ENCODE data around the gene GABPB1.
"Not testable (repeated sequence)": the region's sequence is repeated elsewhere in the genome, so short reads cannot be mapped to it uniquely, and the experiment has no call there.

GABPB1 gene

DNA sequence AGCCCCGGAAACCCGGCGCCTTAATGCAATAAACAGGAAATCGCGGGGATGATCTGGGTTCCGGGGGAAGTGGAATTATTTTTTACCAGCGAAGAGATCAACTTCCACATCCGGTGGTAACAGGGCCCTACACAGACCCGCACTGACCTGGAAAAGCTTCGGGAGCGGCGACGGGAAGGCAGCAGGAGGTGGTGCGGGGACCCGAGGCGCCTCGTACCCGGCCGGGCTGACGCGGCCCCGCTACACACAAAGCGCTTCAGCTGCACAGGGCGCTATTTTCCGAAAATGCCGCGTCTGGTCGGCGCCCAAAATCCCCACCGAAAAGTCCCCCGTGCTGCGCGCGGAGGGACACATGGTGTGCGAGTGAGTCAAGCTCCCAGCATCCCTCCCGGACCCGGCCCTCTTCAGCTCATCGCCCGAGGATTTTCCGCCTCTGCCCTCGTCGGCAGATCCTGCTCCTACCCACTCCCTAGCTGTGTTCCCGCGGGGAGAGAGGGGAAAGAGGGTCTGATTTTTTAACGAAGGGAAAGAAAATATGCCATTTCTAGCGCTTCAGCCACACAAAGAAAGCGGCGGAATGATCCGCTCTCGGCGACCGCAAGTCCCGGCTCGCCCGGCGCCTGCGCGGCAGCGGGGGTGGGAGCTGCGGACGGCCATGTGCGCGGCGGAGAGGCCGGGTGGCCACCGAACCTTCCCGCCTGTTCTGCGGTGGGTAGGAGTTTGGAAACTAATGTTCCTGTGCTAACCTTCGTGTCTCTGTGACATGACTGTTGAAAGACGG lies at the start of gene GABPB1:
GABPB1 (minus strand) TSS at position 361 of the 781 bp plus-strand sequence. CDS start 45,400 bp downstream, outside the sequence.
- DNase-seq (ENCODE audit: low read depth), result peak; percentile 84

DNA sequence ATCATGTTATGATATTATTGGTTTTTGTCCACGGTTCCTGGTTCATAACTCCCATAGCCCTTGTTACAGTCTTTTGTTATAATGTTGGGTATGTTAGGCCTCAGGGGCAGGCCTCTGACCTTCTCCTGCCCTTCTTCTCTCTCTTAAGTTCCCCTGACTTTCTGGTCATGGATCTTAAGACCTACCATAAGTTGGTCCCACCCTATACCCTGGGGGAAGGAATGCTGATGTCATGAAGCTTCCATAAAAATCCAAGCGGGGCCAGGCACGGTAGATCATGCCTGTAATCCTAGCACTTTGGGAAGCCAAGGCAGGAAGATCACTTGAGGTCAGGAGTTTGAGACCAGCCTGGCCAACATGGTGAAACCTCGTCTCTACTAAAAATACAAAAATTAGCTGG lies 36.6 kb upstream of the GABPB1 start:
- not testable (repeated sequence) for DNase-seq (ENCODE audit: low read depth)

DNA sequence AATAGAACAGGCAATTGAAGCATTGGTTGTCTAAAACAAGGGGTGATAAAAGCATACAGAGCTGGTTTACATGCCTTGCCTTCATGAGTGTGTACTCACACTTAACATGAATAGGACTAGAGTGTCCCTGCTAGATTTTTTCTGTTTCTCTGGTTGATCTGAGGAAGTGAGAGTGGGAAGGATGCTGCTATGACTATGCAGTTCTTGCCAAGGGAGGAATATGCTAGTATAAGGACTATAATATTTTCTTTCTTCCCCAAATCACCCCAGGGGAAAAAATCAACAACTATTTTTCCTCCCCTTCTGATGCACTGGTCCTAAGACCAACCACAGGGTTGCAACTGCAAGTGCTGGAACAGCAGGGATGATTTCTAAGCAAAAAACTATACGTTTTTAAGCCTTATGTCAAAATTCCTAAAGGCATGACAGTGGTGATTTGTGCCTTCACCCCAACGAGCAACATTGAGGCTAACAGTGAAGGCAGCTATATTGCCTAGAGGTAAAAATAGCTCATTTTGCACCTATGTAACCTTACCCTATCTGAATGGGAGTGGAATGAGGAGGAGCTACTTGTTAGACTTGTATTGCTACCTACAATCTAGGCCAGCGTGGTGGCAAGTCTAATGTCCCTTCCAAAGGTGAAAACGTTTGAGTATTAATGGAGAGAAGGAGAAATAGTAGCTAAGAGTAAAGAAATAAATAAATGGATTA lies 35.7 kb upstream of the GABPB1 start:
- no peak for DNase-seq (ENCODE audit: low read depth)

DNA sequence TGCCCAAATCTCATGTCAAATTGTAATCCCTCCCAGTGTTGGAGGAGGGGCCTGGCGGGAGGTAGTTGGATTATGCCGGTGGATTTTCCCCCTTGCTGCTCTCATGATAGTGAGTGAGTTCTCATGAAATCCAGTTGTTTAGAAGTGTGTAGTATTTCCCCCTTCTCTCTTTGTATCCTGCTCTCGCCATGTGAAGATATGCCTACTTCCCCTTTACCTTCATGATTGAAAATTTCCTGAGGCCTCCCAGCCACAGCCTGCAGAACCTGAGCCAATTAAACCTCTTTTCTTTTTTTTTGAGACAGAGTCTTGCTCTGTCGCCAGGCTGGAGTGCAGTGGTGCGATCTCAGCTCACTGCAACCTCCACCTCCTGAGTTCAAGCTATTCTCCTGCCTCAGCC lies 27.4 kb upstream of the GABPB1 start:
- not testable (repeated sequence) for DNase-seq (ENCODE audit: low read depth)

DNA sequence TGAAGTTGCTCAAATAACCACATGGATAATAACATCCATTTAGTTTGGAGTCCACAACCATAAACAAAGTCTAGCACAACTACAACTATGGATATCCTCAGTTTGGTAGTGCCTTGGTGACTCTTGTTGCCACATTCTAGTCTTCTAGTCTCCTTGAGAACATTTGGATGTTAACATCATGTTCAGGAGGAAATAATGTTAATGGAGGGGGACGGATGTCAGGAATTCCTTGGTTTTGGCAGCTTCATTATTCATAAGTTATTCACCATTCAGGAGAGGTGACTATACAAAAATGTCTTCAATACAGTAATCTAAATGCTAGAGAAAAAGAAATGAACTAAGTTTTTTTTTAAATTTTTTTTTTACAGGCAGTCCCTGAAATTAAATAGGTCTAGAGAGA lies 26.4 kb upstream of the GABPB1 start:
- DNase-seq (ENCODE audit: low read depth), result no peak

DNA sequence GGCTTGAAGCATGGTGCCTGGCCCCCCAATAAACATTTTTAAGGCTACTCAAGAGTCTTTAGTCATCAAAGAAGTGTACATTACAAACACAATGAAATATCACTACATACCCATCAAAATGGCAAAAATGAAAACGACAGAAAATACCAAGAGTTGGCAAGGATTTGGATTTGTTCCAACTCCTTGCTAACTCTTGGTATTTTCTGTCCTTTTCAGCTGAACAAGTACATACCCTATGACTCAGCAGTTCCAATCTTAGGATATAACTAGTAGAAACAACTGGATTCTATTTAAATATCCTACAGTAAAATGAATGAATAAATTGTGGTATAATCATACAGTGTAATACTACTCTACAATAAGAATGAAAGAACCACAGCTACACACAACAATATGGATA lies 25.1 kb upstream of the GABPB1 start:
- DNase-seq (ENCODE audit: low read depth), result no peak

DNA sequence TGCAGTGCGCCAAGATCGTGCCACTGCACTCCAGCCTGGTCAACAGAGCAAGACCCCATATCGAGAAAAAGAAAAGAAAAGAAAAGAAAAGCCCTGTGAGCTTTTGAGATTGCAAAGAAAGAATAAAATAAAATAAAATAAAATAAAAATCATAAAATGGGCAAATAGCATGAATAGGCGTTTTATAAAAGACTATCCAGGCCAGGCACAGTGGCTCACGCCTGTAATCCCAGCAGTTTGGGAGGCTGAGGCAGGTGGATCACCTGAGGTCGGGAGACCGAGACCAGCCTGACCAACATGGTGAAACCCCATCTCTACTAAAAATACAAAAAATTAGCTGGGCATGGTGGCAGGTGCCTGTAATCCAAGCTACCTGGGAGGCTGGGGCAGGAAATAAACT lies 24.4 kb upstream of the GABPB1 start:
- DNase-seq (ENCODE audit: low read depth), result not testable (repeated sequence)

DNA sequence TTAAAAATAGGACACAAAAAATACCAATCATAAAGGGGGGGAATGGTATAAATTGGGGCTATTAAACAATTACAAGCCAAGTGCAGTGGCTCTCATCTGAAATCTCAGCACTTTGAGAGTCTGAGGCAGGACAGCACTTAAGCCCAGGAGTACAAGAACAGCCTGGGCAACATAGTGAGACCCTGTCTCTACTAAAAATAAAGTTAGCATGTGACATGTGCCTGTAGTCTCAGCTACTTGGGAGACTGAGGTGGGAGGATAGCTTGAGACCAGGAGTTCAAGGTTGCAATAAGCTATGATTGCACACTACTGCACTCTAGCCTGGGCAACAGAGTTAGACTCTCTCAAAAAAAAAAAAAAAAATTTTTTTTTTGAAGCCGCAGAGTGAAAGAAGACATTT lies 23.8 kb upstream of the GABPB1 start:
- DNase-seq (ENCODE audit: low read depth), result no peak

DNA sequence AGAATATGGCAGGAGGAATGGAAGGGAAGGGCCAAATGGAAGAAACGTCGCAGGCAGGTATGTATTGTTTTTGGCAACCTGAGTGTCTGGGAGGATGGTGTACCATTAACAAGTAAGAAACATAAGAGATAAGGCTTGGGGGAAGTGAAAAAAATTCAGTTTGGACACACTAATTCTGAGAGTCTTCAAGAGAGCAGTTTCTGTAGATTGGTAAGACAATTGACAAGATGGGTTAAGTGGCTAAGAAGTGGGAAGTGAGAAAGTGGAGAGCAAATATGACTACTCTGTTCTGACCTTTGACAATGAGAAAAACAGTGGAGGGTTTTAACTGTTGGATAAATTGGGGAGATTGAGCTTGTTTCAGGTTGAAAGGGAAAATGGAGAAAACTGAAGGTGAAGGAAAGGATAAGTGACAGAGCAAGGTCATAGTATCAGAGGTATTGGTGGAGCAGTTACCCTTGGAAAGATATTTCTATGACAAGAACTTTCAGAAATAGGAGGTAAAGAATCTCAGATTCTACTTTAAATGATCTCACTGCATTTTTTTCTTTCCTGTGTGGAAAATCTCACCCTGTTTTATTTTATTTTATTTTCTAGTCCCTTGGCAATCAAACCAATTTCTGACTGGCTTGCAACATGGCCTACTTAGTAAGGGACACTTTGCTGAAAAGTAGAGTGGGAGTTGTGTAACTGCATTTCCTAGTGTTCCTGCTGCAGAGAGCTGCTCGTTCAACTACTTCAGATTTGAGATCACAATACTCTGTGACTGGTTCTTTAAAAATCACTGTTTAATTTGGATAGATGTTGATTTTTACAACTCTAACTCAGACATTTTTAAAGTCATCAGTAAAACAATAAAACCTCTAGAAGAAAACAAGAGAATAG lies 23.1 kb upstream of the GABPB1 start:
- DNase-seq (ENCODE audit: low read depth), result no peak

DNA sequence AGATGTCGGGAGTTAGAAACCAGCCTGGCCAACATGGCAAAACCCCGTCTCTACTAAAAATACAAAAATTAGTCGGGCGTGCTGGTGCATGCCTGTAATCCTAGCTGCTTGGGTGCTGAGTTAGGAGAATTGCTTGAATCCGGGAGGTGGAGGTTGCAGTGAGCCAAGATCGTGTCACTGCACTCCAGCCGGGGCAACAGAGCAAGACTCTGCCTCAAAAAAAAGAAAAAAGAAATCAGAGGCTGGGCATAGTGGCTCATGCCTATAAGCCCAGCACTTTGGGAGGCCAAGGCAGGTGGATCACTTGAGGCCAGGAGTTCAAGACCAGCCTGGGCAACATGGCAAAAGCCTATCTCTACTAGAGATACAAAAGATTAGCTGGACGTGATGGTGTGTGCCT lies 14.6 kb upstream of the GABPB1 start:
- not testable (repeated sequence) for DNase-seq (ENCODE audit: low read depth)

DNA sequence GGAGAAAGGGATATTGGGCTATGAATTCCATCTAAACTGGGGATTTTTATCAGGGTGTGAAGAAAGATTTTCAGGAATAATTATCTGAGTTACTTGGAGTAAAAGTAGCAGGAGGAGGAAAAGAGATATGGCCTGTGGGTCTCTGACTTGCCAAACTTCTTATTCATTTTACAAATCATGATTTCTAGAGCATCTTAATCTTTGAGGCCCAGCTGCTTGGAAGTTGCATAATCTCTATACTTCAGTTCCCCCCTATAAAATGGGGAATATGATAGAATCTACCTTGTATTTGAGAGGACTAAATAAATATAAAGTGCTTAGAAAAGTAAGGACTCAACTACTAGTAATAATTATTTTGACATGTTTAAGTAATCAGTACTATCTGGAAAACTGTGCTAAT lies 11.0 kb upstream of the GABPB1 start:
- no peak for DNase-seq (ENCODE audit: low read depth)

DNA sequence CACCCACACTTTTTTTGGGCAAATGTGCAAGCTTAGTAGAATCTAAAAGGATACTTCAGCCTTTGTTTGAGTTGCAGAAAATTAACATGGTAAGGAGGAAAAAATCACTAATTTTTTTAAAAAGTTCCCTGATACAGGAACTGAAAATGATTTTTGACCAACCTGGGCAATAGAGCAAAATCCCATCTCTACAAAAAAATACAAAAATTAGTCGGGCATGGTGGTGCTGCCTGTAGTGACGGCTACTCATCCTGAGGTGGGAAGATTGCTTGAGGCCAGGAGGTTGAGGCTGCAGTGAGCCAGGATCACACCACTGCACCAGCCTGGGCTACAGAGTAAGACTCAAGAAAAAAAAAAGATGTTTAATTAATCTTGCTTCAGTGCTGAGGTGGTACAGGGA lies 10.6 kb upstream of the GABPB1 start:
- no peak for DNase-seq (ENCODE audit: low read depth)

DNA sequence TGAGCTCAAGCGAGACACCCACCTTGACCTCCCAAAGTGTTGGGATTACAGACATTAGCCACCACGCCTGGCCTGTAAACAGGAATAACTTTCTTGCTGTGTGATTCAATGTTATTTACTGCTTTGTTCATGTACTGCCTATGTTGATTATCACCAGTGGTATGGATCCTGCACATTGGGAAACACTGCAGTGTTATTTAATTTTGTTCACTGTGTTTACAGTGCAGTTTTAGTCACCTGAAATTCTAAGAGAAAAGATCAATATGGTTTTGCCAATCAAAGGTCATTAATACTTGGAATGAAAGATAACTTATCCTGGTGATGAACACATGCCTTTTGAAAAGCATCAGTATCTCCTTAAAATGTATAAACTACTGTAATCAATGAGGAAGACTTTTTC lies 8.6 kb upstream of the GABPB1 start:
- no peak for DNase-seq (ENCODE audit: low read depth)

DNA sequence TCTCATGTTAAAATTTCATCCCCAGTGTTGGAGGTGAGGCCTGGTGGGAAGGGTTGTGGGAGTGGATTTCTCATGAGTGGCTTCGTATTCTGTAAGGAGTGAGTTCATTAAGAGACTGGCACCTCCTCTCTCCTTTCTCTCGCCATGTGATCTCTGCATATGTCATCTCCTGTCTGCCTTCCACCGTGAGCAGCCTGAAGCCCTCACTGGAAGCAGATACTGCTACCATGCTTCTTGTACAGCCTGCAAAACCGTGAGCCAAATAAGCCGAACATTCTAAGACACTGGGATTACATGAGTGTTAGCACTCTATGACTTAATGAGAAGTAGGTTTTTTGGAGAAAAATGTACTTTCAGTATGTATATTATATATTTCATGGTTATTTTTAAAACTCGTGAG lies 6.8 kb upstream of the GABPB1 start:
- no peak for DNase-seq (ENCODE audit: low read depth)

DNA sequence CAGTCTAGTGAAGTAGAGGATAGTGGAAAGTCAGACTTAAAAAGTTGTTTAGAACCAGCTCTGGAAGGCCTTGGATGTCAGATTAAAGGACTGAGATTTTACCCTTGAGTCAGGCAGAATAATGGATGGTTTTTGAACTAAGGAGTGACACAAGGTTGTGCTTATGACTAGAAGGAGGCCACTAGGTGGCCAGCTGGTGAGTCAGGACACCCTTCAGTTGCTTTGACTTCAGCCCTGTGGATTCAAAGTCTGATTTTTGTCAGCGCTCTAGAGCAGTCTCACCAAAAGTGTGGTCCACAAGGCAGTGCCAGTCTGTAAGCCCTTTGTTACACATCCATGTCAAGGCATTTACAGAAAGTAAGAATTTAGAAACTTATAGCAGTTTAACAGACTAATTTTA lies 3.8 kb upstream of the GABPB1 start:
- DNase-seq (ENCODE audit: low read depth), result no peak

DNA sequence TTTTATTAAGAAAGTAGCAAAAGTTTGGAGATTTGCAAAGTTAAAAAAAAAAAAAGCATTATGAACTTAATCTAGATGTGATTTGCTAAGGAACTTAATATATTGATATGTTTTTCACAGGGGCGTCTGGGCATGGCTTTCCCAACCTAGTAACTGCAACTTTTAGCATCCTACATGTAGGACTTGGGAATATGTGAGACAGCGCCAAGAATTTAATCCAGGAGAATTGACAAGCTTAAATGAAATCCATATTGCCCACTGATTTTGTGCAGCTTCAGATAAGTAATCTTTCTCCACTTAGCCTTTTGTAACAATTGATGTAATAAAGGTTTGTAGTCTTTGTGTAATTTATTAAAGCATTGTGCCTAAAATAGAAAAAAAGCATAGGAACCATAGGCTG lies 982 bp upstream of the GABPB1 start:
- no peak for DNase-seq (ENCODE audit: low read depth)

DNA sequence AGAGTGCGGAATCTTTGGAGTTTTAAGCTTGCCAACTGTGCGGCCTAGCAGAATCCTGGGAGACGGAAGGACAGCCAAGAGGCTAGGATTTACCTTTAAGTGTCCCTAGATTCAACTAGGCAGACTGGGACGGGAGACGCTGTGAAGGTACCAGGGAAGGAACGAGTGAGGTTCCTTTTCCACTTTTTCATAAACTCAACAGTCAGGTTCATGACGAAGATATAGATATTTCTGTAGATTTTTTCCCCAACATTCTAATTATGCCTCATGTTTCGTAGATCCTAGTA lies 564 bp upstream of the GABPB1 start:
- no peak for DNase-seq (ENCODE audit: low read depth)

DNA sequence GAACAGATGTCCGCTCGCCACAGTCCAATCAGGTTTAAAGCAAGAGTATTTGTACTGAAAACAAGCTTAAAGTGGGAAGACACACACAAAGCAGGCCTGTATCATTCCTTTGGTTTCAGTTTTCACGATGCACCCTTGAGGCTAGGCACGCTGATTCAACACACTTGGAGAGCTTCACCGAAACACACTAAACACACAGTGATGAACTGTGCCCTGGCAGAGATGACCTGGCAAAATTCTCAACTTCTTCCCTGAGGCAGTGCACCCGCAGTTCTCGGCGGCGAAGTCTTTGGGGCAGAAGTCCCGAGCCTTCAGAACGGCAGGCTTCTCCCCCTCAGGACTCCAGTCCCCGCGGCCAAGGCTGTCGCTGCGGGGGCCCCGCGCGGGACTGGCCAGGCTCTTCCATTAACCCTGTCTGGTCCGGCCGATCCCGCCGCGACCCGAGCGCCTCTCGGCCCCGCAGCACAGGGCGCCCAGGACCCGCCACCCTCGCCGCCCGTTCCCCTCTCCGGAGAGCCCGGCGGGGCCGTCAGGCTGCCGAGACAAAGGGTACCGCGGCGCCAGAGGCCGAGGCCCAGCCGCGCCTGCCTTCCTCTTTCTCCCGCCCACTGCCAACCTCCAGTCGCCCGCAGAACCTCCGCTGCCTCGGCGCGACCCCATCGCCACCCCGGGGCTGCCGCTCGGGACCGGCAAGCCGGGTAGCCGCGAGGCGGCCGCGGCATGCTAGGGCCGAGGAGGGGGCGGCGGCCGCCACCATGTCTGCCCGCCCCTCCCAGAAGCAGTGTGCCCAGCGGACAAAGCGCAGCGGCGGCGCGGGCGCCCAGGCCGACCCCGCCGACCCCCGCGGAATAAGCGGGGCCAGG lies 792 bp downstream of the GABPB1 start:
- peak; percentile 4 for DNase-seq (ENCODE audit: low read depth)

DNA sequence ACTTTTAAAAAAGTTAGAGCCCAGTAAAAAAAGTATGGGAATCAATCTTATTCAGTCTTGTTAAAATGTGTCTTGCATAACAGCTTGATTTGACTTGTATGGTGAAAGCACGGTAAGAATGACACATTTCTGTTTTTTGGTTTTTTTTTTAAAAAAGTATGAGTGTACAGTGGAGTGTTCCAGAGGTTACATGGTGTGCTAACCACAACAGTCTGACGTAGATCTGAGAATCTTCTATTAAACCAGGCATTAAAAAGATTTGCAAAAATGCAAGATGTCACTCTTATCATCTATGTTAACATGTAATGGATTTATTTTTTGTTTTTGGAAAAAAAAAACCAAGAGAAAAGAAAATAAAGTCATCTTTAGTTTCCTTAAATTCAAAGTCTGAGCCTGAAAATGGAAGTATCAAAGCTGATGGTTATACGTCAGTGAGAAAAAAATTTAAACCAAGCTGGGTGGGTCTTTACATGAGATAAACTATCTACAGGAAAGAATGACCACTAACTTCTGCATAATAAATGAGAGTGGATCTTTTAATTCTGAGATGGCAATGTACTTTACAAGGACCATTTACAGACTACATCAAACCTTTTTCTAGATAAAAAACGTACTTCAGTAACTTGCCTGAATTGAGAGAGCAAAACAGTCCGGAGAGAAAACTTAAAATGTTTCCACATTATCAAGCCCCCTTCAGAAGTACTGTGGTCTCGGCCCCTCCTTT lies 1.6 kb downstream of the GABPB1 start:
- no peak for DNase-seq (ENCODE audit: low read depth)

DNA sequence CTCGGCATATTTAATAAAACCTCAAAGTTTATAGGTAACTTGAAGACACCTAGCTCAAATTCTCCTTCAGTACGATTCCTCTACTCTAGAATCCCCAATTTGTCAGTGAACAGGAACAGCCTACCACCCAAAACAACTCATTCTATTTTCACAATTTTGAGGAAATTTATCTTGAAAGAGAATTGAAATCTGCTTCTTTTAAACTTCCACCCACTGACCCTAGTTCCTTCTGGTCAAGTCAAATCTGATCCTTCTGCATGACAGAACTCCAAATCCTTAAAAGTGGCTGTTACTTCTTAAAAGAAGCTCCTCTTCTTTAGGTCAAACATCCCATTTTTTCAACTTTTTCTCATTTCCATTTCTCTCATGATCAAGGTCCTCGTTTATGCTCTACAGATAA lies 4.4 kb downstream of the GABPB1 start:
- DNase-seq (ENCODE audit: low read depth), result no peak

DNA sequence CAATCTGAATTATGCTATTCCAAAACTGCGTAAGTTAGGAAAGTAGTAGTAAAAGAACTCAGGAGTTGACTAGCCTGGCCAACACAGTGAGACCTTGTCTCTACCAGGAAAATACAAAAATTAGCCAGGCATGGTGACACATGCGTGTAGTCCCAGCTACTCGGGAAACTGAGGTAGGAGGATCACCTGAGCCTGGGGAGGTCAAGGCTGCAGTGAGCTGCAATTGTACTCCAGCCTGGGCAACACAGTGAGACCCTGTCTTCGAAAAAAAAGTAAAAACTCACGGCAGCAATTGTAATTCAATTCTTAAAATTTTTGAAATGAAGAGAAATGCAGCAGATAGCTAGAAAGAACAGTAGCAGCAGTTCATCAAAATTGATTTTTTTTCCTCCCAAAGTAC lies 9.7 kb downstream of the GABPB1 start:
- no peak for DNase-seq (ENCODE audit: low read depth)
